Measurements from ENCODE around the gene CCDC172. TPM values are rescaled to one million over a fixed set of nuclear protein-coding genes. Genes with fewer than 3 reads are reported as not detected.

The CCDC172 gene
- not detected in 2 replicates for total RNA-seq

- DNase-seq (ENCODE audit: low read depth) = no peak
These were observed at the start of gene CCDC172 for GRCh38 chr10:116324227-116324950. Gene CCDC172, plus strand, starts transcription at chr10:116324448. Its CDS starts 564 bp downstream, at chr10:116325012.

GRCh38 chr10:116276981-116277380 is 47.3 kb upstream of the CCDC172 start:
- DNase-seq (ENCODE audit: low read depth) = no peak

- no peak for DNase-seq (ENCODE audit: low read depth)
These were observed 45.4 kb upstream of the CCDC172 start for GRCh38 chr10:116278846-116279245.

- no peak for DNase-seq (ENCODE audit: low read depth)
These were observed 42.5 kb upstream of the CCDC172 start for GRCh38 chr10:116281775-116282174.

GRCh38 chr10:116286626-116287200 is 37.5 kb upstream of the CCDC172 start:
- DNase-seq (ENCODE audit: low read depth) = no peak

GRCh38 chr10:116287906-116288501 is 36.2 kb upstream of the CCDC172 start:
- DNase-seq (ENCODE audit: low read depth) = peak; percentile 66

GRCh38 chr10:116289652-116290051 is 34.6 kb upstream of the CCDC172 start:
- DNase-seq (ENCODE audit: low read depth) = no peak

- no peak for DNase-seq (ENCODE audit: low read depth)
These were observed 31.8 kb upstream of the CCDC172 start for GRCh38 chr10:116292493-116292892.

- DNase-seq (ENCODE audit: low read depth) = no peak
These were observed 27.9 kb upstream of the CCDC172 start for GRCh38 chr10:116296291-116296721.

GRCh38 chr10:116298586-116298985 is 25.7 kb upstream of the CCDC172 start:
- DNase-seq (ENCODE audit: low read depth) = no peak

- DNase-seq (ENCODE audit: low read depth) = peak; percentile 8
These were observed 23.7 kb upstream of the CCDC172 start for GRCh38 chr10:116300542-116300941.

- DNase-seq (ENCODE audit: low read depth) = no peak
These were observed 19.3 kb upstream of the CCDC172 start for GRCh38 chr10:116304923-116305322.

GRCh38 chr10:116306847-116307246 is 17.4 kb upstream of the CCDC172 start:
- no peak for DNase-seq (ENCODE audit: low read depth)

- DNase-seq (ENCODE audit: low read depth) = no peak
These were observed 16.8 kb upstream of the CCDC172 start for GRCh38 chr10:116307455-116307854.

GRCh38 chr10:116311016-116311415 is 13.2 kb upstream of the CCDC172 start:
- no peak for DNase-seq (ENCODE audit: low read depth)

- peak; percentile 70 for DNase-seq (ENCODE audit: low read depth)
These were observed 12.3 kb upstream of the CCDC172 start for GRCh38 chr10:116311706-116312490.

GRCh38 chr10:116312548-116312947 is 11.7 kb upstream of the CCDC172 start:
- DNase-seq (ENCODE audit: low read depth) = no peak

GRCh38 chr10:116316503-116316902 is 7.7 kb upstream of the CCDC172 start:
- peak; percentile 83 for DNase-seq (ENCODE audit: low read depth)

GRCh38 chr10:116324951-116325635 is 845 bp downstream of the CCDC172 start:
- no peak for DNase-seq (ENCODE audit: low read depth)

- DNase-seq (ENCODE audit: low read depth) = no peak
These were observed 1.7 kb downstream of the CCDC172 start for GRCh38 chr10:116325987-116326386.

- no peak for DNase-seq (ENCODE audit: low read depth)
These were observed 4.9 kb downstream of the CCDC172 start for GRCh38 chr10:116329153-116329552.

GRCh38 chr10:116331815-116332214 is 7.6 kb downstream of the CCDC172 start:
- DNase-seq (ENCODE audit: low read depth) = peak; percentile 27
